Measurements from ENCODE around the gene IFT122.

IFT122 gene

DNA sequence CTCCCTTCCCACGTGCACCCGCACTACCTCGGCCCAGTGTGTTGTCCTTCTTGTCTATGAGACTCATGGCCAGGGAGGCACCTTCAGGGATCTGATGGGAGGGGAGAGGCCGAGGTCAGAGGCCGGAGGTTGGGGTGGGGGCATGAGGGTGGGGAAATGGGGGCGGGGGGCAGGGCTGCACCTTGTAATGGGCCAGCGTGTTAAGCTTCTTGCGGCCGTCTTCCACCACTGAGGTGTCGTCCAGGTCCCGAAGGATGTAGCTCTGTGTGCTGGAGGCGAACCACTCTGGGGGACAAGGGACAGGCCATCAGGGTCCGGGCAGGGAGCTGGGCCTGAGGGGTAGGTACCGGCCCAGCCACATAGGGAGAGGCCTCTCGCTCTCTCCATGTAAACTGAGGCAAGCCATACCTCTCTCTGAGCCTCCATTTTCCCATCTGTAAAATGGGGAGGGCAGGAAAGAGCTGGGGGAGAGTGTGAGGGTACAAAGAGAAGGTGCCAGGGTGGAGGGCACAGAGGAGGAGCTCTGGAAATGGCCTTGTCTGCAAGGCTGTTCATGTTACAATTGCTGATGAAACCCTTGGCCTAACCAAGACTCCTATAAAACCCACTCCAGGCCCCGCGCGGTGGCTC is 121.7 kb downstream of the IFT122 start:
- DNase-seq: no peak

DNA sequence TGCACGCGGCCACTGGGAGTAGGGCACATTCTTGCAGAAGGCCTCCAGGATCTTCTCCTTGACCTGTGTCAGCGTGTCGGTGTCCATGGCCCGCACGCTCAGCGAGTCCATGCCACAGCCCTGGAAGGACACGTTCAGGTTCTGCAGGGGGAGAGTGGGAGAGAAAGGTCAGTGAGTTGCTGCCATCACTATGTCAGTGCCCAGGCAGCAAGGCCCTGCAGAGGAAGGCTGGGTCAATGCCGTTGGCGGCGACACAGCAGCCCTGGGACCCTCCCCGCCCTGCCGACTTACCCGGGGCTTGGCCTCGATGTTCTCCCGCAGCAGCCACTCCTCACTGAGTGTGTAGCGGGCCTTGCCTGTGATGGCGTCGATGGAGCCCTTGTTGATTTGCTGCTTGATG is 122.8 kb downstream of the IFT122 start:
- DNase-seq: no peak

DNA sequence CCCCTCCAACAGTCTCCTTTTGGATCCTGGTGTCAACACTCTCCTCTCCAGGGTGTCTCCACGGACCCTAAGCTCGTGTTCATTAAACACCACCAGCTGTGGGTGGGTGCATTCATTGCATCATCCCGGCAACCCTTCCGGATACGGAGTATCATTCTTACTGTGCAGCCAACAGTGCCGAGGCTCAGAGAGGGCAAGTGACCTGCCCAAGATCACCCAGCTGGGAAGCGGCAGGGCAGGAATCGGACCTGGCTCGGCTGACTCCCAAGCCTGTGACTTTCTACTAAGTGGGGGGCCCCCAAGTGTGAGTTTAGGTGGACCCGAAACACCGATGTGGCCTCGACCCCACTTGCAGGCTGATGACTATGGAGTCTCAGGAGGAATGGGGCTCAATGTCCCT is 123.3 kb downstream of the IFT122 start:
- DNase-seq: no peak

DNA sequence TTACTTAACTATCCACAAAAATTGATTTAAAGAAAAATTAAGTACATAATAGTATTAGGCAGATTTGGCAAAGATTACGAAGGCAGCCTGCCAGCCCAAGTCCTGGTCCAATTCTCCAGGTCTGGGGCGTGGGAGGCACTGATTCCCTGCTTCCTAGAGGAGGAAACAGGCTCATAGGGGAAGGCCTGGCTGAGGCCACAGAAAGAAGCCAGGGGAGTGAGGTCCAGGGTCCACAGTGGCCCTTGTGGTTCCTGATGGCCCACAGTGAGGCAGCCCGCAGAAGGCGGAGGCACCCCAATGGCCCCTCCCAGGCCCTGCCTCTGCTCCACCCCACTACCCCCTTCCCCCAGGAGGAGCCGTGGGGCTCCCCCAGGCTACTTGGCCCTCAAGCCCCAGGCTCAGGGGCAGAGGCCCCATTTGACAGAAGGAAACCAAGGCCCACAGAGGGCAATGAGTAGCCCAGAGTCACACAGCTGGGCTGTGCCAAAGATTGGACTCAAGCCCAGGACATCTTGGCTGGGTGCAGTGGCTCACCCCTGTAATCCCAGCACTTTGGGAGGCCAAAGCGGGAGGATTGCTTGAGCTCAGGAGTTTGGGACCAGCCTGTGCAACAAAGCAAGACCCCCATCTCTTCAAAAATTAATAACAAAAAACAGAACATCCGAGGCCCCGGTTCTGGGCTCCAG is 124.0 kb downstream of the IFT122 start:
- no peak for DNase-seq

DNA sequence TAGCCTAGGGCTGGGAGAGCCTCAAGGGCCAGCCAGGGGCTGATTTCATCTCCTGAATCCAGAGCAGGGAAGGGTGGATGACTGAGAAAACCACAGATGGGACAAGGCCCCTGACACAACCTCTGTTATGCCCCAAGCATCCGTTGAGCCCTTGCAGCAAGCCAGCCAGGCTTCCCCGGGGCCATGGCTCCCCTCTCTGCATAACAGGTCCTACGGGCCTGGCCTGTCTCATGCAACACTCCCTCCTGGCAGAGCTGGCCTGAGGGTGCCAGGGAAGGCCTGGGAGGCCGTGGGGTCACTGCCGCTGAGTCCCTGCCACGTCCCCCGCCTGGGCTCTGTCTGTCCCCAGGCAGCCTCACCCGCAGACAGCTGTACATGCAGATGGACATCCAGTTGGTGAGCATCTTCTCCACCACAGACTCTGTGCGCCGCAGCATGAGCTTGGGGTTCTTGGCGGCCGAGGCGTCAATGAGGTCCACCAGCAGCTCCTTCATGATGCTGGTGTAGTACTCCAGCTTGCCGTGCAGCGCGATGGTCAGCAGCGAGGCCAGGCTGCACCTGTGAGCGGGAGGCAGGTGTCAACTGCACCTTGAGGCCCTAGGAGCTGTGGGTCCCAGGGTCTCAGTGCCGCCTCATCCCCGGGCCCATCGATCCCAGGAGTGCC is 125.1 kb downstream of the IFT122 start:
- no peak for DNase-seq

DNA sequence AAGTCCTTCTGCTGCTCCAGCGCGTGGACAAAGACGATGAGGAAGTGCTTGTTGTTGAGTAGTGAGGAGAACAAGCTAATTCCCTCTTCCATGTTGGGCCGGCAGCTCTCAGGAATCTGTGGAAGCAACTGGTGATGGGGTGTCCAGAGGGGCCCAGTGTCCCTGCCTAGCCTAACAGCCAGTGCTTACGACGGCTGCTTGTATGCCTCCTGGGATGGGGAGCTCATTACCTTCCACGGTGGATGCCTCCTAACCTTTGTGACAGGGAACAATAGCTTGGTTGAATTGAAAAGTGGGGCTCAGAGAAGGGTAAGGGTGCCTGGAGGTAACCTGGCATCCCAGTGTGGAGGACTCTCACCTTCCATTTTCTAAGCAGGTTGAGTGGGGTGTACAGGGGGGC is 125.9 kb downstream of the IFT122 start:
- no peak for DNase-seq

DNA sequence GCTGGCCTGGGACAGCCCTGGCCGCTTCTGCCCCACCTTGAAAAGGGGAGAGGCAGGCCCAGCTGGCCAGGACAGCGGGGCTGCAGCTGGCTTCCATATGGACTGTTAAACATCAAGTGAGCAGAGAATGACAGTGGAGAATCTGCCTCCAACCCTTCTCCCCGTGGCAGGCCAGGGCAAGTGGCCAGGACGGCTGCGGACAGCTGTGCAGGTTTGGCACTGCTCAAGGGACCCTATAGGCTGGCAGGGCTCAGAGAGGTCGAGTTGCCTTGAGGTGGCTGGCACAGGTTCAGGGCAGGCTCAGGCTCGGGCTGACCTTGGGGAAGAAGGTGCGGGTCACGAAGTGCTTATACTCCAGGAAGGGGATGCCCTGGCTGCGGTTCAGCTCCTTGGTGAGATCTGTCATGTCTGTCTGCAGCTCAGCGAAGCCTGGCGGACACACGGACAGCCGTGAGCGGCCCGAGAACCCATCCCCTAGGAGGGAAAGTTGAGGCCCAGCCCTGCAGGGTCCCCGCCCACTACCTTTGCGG is 127.2 kb downstream of the IFT122 start:
- DNase-seq: no peak

DNA sequence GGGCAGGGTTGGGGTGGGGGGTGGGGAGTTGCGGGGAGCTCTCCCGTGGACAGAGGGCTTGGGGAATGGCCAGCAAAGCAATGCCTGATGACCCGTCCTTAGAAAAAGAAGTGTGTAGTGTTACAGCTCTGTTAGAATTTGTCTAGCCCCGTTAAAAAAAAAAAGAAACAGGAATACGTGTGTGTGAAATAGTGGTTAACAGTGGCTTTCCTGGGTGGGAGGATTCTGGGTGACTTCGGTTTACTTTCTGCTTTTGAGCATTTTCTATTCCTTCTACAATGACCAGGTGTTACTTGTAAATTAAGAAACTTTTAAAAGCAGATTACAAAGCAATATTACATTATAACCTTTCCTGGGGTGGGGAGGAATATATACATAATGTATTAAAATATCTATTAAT is 127.9 kb downstream of the IFT122 start:
- no peak for DNase-seq

DNA sequence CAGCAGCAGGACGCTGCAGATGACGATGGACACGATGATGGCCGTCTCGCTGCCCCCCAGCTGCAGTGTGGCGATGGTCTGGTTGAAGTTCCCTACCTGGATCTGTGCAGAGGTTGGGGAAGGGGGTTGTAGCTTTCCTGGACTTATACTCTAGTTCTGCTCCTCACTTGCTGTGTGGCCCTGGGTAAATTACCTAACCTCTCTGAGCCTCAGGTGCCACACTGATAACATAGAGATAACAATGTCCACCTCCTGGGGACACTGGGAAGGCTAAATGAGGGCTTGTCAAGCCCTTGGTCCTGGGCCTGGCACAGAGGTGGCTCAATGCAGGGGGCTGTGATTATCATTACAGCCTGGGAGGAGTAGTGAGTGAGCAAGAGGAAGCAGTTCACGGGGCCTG is 129.8 kb downstream of the IFT122 start:
- DNase-seq: no peak
